ENCODE results near the gene DCHS1. TPM values are rescaled to one million over a fixed set of nuclear protein-coding genes. Genes with fewer than 3 reads are reported as not detected.
A peak's percentile ranks its signal among the peaks of the same experiment; 100 is the strongest.

The DCHS1 gene
- total and polyA plus RNA-seq, 2 of the 13 experiments (the other 11 are each of a cell fraction or from before 2014, with no cell fraction given): under 0.01 to 0.03 TPM

DNA sequence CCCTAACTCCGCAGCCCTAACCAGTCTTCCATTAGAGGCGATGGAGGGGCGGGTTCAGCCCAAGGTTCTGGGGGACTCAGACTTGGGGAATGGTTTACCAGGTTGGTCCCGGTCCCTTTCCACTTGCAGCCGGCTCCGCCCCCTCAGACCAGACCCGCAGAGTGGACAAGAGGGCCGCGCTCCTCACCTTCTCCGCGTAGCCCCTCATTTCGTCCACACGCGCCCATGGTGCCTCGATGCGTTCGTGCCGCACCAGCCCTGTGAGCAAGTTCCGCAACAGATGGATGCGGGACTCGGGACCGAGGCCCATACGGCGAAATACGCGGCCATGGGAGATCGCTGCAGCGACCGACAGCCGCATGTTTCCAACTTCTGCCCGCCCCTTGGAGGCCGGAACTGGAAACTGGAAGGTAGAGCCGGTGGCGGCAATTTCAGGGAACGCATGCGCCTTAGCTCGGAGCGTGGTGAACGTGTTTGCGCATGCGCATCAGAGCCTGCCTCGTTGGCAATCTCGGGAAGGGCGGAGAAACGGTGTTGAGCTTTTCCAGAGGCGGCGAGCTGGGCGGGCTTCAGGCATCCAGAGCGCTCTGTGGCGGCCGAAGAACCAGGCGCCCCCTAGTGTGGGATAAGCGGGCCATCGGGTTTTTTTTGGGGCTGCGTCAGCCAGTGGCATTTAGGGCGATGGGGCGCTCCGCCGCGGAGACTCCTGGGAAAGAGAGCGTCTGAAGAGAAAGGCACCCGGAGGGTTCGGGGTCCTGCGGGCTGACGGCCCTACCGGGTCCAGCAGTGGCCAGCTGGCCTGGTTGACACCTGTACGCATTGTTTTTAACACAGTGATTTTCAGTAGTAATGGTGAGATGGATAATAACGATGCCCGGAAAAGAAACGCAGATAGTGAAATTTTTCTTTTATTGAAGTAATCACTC lies 27.6 kb upstream of the DCHS1 start, which contains the start of gene MRPL17 (continued):
- TF ChIP-seq, protein P1, sequence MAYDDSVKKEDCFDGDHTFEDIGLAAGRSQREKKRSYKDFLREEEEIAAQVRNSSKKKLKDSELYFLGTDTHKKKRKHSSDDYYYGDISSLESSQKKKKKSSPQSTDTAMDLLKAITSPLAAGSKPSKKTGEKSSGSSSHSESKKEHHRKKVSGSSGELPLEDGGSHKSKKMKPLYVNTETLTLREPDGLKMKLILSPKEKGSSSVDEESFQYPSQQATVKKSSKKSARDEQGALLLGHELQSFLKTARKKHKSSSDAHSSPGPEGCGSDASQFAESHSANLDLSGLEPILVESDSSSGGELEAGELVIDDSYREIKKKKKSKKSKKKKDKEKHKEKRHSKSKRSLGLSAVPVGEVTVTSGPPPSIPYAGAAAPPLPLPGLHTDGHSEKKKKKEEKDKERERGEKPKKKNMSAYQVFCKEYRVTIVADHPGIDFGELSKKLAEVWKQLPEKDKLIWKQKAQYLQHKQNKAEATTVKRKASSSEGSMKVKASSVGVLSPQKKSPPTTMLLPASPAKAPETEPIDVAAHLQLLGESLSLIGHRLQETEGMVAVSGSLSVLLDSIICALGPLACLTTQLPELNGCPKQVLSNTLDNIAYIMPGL (CRISPR knock-in tag; IDR thresholded peaks at IDR 0.05; ENCODE audit: borderline replicate concordance in 1 of 2, low read depth in 1 of 2): peak in 1 of 2 experiments; percentile 94
- TF ChIP-seq NFKB2 (CRISPR knock-in tag; IDR thresholded peaks at IDR 0.05; ENCODE audit: borderline replicate concordance) (peak; percentile 97; the same call in 1 of the 2 replicates), NFATC3 (CRISPR knock-in tag; IDR thresholded peaks at IDR 0.05) (0 out of 2 replicates have a peak, but pooled peaks have one; percentile 92), ZNF672 (CRISPR knock-in tag; IDR thresholded peaks at IDR 0.05) (no peak), ZNF720 (CRISPR knock-in tag; IDR thresholded peaks at IDR 0.05) (no peak), ZBTB7A (CRISPR knock-in tag; IDR thresholded peaks at IDR 0.05) (peak; percentile 81), DPF2 (CRISPR knock-in tag; IDR thresholded peaks at IDR 0.05; ENCODE audit: borderline replicate concordance, low read depth) (no peak), ZBTB2 (CRISPR knock-in tag; IDR thresholded peaks at IDR 0.05; ENCODE audit: low read depth) (no peak), ZFP41 (CRISPR knock-in tag; IDR thresholded peaks at IDR 0.05; ENCODE audit: borderline replicate concordance) (peak; percentile 92; the same call in 1 of the 2 replicates), SP4 (CRISPR knock-in tag; IDR thresholded peaks at IDR 0.05) (0 out of 2 replicates have a peak, but pooled peaks have one; percentile 78), ZNF224 (CRISPR knock-in tag; IDR thresholded peaks at IDR 0.05) (peak; percentile 97; the same call in 1 of the 2 replicates), RBM22 (optimal IDR thresholded peaks at IDR 0.05; ENCODE audit: low read length) (no peak), CBX1 (IDR thresholded peaks at IDR 0.05; ENCODE audit: low read depth) (peak; percentile 39)
- TF ChIP-seq, protein P2, sequence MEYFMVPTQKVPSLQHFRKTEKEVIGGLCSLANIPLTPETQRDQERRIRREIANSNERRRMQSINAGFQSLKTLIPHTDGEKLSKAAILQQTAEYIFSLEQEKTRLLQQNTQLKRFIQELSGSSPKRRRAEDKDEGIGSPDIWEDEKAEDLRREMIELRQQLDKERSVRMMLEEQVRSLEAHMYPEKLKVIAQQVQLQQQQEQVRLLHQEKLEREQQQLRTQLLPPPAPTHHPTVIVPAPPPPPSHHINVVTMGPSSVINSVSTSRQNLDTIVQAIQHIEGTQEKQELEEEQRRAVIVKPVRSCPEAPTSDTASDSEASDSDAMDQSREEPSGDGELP (IDR thresholded peaks at IDR 0.05; ENCODE audit: borderline replicate concordance, low read depth): no peak; the same call in 1 of the 2 replicates
- TF ChIP-seq, protein P3, sequence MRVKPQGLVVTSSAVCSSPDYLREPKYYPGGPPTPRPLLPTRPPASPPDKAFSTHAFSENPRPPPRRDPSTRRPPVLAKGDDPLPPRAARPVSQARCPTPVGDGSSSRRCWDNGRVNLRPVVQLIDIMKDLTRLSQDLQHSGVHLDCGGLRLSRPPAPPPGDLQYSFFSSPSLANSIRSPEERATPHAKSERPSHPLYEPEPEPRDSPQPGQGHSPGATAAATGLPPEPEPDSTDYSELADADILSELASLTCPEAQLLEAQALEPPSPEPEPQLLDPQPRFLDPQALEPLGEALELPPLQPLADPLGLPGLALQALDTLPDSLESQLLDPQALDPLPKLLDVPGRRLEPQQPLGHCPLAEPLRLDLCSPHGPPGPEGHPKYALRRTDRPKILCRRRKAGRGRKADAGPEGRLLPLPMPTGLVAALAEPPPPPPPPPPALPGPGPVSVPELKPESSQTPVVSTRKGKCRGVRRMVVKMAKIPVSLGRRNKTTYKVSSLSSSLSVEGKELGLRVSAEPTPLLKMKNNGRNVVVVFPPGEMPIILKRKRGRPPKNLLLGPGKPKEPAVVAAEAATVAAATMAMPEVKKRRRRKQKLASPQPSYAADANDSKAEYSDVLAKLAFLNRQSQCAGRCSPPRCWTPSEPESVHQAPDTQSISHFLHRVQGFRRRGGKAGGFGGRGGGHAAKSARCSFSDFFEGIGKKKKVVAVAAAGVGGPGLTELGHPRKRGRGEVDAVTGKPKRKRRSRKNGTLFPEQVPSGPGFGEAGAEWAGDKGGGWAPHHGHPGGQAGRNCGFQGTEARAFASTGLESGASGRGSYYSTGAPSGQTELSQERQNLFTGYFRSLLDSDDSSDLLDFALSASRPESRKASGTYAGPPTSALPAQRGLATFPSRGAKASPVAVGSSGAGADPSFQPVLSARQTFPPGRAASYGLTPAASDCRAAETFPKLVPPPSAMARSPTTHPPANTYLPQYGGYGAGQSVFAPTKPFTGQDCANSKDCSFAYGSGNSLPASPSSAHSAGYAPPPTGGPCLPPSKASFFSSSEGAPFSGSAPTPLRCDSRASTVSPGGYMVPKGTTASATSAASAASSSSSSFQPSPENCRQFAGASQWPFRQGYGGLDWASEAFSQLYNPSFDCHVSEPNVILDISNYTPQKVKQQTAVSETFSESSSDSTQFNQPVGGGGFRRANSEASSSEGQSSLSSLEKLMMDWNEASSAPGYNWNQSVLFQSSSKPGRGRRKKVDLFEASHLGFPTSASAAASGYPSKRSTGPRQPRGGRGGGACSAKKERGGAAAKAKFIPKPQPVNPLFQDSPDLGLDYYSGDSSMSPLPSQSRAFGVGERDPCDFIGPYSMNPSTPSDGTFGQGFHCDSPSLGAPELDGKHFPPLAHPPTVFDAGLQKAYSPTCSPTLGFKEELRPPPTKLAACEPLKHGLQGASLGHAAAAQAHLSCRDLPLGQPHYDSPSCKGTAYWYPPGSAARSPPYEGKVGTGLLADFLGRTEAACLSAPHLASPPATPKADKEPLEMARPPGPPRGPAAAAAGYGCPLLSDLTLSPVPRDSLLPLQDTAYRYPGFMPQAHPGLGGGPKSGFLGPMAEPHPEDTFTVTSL (CRISPR knock-in tag; IDR thresholded peaks at IDR 0.05; ENCODE audit: borderline replicate concordance): no peak
- TF ChIP-seq, protein P4, sequence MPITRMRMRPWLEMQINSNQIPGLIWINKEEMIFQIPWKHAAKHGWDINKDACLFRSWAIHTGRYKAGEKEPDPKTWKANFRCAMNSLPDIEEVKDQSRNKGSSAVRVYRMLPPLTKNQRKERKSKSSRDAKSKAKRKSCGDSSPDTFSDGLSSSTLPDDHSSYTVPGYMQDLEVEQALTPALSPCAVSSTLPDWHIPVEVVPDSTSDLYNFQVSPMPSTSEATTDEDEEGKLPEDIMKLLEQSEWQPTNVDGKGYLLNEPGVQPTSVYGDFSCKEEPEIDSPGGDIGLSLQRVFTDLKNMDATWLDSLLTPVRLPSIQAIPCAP (CRISPR knock-in tag; IDR thresholded peaks at IDR 0.05; ENCODE audit: low read depth): no peak
